ENCODE results near the gene HOXA4.
A peak's percentile ranks its signal among the peaks of the same experiment; 100 is the strongest.

The HOXA4 gene

GRCh38 chr7:27147199-27148030, 16.9 kb upstream of the HOXA4 start, which contains the start of gene HOXA6:
Gene HOXA6, minus strand, starts transcription at chr7:27147774. Its CDS starts 25 bp downstream, at chr7:27147749.
- DNase-seq (ENCODE audit: low read depth): no peak

GRCh38 chr7:27146491-27147198, 16.1 kb upstream of the HOXA4 start:
- DNase-seq (ENCODE audit: low read depth): no peak

- no peak for DNase-seq (ENCODE audit: low read depth)
These were observed 15.4 kb upstream of the HOXA4 start for GRCh38 chr7:27145914-27146412.

- DNase-seq (ENCODE audit: low read depth): no peak
These were observed 14.8 kb upstream of the HOXA4 start for GRCh38 chr7:27145165-27145913.

GRCh38 chr7:27144781-27145164, 14.2 kb upstream of the HOXA4 start:
- no peak for DNase-seq (ENCODE audit: low read depth)

- DNase-seq (ENCODE audit: low read depth): no peak
These were observed 13.6 kb upstream of the HOXA4 start for GRCh38 chr7:27143950-27144780.

- no peak for DNase-seq (ENCODE audit: low read depth)
These were observed 12.7 kb upstream of the HOXA4 start, which contains the start of gene HOXA5 for GRCh38 chr7:27143023-27143949. Gene HOXA5, minus strand, starts transcription at chr7:27143681. Its CDS starts 74 bp downstream, at chr7:27143607.

- DNase-seq (ENCODE audit: low read depth): no peak
These were observed 12.0 kb upstream of the HOXA4 start for GRCh38 chr7:27142580-27143022.

GRCh38 chr7:27141923-27142579, 11.5 kb upstream of the HOXA4 start:
- no peak for DNase-seq (ENCODE audit: low read depth)

- no peak for DNase-seq (ENCODE audit: low read depth)
These were observed 10.8 kb upstream of the HOXA4 start for GRCh38 chr7:27141137-27141922.

GRCh38 chr7:27140126-27140857, 9.7 kb upstream of the HOXA4 start:
- no peak for DNase-seq (ENCODE audit: low read depth)

GRCh38 chr7:27139334-27140125, 9.0 kb upstream of the HOXA4 start:
- DNase-seq (ENCODE audit: low read depth): no peak

- DNase-seq (ENCODE audit: low read depth): no peak
These were observed 8.4 kb upstream of the HOXA4 start for GRCh38 chr7:27138985-27139333.

- DNase-seq (ENCODE audit: low read depth): no peak
These were observed 7.9 kb upstream of the HOXA4 start for GRCh38 chr7:27138472-27138871.

GRCh38 chr7:27137640-27138315, 7.2 kb upstream of the HOXA4 start:
- no peak for DNase-seq (ENCODE audit: low read depth)

- peak; percentile 92 for DNase-seq (ENCODE audit: low read depth)
These were observed 3.8 kb upstream of the HOXA4 start for GRCh38 chr7:27134392-27134791.

All from HS-5 (cell line).